GM21423 (cell line): ENCODE results near the gene NUDCD3.

Experiments used
- ATAC-seq: cut with Tn5 transposase; IDR thresholded peaks from one replicate; pipeline ENCODE4 v1.9.1; 2021; ENCODE audit warnings: mild to moderate bottlenecking, moderate library complexity; ENCODE audit not compliant: unreplicated experiment

The NUDCD3 gene

DNA sequence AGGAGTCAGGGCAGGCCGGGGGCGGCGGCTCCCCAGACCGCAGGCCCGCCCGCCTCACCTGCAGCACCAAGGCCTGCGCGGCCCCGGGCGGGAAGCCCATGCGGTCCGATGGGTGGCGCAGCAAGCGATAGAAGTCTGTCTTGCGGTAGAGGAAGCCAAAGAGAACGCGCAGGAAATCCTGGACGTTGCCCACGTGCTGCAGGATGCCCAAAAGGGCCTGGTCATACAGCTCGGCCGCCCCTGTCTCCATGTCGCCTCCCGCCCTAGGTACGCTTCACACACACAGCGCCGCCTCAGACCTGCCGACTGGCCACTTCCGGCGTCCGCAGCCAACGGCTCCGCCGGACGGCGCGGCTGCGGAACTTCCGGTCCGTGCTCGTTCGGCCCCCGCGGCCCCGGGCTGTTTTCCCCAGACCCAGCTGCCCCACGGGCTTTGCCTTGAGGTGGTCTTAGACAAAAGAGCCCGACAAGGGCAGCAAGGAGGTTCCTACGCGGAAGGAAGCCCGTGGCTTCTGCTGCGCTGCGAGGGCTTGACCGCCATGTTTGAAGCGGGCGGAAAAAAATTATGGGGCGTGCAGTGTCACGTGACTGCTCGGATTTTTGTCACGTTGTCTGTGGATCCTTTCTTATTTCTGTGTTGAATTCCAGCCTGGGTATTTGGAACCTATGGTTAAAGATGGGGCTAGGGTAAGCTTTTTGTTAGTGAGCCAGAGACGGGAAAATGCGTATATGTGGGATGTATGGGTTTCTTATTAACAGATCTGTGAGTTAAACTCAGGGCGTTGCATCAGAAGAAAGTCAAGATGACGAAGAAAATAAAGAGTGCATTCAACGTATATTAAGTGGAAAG is at the start of gene NUDCD3:
Gene NUDCD3 (minus strand): TSS at position 308 of the 850 bp plus-strand sequence. CDS start 58 bp downstream, at position 250.
- ATAC-seq, result peak; percentile 89

DNA sequence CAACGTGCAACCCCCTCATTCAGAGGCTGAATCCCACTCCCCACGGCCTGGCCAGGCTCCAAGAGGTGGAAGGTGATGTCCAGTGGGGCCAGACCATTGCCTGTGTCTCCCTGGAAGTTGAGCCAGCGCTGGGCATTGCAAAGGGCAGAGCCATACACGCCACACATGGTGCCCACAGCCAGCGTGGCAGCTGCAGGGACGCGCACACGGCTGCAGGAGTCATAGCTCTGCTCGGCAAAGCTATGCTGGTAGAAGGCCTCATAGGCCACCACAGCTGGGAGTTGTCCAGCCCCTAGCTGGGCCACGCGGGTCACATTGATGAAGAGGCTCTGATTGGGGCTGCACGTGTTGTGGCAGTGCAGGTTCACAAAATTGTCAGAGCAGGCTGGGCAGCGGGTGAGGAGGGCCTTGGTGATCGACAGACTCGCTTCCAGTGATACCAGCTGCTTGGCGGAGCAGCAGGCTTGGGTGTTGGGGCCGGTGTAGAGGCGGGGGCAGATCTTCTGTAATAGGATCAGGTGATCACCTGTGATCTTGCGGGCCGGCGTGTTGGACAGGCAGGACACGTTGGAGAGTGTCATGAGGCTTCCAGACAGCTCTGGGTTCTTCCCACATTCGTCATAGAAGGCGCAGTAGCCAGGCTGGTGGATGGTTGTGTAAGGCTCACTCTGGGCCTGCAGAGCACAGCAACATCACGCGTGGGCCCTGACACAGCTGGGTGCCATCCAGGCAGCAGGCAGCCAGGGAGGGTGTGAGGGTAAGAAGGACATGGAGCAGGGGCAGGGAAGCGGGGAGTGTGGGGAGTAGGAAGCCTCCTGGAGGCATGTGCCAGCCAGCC is 49.4 kb upstream of the NUDCD3 start:
- no peak for ATAC-seq

DNA sequence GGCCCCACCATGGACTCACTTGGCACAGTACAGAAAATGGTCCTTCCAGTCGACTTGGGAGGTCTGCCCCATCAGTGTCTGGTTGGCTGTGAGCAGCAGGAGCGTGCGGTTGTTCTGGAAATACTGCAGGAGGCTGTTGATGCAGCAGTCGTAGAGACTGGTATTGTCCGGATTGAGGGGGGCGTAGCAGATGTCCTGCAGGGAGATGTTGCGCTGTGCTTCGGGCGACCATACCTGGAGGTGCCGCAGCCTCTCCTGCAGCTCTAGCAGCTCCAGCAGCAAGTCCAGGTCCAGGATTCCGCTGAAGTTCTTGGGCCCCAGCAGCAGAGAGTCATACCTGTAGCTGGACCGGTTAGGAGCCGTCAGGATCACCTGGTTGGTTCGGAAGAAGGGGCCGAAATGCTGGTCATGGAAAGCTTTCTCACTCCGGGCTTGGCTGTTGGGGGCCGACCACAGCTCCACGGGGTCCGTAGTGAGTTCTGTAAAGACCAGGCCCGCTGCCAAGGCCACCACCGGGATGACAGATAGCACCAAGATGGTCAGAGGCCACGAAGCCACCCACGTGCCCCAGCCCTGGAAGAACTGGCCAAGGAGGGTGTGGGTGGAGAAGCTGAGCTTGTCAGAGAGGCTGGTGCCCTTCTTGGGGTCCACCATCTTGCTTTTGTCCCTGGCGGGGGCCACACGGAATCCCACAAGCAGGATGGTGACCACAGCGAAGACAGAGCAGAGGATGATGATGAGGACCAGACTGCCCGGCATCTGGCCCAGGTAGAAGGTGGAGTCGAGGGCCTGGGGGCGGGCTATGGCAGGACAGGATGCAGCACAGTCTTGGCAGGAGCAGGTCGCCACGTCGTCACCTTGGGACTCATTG is 48.6 kb upstream of the NUDCD3 start:
- ATAC-seq, result no peak

DNA sequence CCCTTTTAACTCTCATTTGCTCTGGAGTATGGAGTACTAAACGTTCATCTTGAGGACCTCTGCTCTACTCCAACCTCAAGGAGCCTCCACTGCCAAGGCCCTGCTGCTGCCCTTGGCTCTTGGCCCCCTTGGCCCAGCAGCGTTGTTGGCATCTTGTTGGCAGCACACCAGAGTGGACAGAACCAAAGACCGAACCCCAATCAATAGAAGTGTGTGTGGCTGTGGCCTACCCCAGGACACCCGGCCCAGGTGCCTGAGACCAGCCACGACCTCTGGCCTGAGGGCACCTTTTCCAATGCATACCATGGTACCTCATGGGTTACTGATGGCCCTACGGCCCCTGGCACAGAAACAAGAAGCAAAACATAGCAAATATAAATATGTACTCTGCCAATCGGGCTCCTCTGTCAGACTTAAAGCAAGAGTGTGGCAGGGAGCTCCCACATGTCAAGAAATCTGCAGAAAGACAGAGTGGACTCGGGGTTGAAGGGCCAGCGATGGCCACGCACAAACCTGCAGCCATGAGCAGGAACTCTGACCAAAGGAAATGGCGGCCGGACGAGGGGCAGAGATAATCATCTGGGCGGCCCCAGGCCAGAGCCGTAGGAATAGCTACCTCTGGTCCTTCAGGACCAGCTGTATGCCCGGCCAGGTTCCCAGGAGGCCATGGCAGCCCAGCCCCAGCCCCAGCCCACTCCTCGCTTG is 47.8 kb upstream of the NUDCD3 start:
- no peak for ATAC-seq

DNA sequence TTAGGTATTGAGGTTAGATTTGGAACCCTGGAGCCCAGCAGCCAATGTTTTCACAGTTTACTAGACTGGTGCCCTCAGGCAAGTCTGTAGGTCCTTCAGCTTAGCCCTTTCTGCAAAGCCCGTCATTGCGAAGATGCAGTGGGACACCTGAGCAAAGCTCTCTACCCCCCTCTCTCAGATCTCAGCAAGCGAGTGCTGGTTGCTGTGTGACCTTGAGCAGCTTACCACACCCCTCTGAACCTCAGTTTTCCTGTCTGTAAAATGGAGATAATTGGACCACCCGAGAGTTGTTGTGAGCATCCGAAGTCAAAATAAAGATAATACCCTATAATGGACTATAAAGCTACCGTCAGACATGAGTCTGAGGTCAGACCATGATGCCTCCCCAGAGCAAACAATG is 47.0 kb upstream of the NUDCD3 start:
- no peak for ATAC-seq

DNA sequence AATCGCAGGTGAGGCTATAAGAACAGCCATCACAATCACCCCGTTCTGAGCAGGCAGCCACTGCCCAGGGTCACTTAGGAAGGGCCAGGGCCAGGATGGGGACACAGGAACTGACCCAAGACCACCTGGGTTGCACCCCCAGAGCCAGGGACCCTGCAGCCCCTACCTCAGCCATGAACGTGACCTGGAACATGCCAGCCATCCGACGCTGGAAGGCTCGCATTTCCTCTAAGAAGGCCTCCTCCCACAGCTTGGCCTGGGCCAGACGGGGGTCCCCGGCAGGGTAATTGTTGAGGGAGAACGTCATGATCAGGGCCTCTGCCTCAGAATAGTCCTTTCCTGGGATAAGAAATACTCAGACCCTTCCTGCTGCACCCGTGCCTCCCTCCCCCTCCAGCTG is 45.6 kb upstream of the NUDCD3 start:
- ATAC-seq, result no peak

DNA sequence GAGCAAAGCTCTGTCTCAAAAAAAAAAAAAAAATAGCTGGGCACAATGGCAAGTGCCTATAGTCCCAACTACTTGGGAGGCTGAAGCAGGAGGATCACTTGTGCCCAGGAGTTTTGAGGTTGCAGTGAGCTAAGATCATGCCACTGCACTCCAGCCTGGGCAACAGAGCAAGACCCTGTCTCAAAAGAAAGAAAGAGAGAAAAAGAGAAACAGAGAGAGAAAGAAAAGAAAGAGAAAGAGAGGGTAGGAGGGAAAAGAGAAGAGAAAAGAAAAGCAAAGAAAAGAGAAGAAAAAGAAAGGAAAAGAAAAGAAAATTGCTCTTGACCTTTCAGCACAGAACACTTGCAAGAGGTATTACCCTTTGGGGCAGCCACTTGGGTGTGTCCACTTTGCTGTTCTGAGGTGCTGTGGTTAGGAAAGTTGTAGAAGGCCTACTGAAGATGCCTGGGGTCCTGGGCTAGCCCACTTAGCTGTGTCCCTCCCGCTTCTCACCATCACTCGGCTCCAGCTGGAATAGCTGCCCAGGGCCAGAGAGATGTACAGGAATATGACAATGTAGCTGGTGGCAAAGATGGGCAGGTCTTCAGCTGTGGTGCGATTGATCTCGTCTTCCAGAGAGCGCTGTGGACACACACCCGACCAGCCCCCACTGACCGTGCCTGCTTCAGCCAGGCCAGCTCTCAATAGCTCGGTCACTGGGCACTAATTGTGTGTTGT is 45.0 kb upstream of the NUDCD3 start:
- ATAC-seq, result no peak

DNA sequence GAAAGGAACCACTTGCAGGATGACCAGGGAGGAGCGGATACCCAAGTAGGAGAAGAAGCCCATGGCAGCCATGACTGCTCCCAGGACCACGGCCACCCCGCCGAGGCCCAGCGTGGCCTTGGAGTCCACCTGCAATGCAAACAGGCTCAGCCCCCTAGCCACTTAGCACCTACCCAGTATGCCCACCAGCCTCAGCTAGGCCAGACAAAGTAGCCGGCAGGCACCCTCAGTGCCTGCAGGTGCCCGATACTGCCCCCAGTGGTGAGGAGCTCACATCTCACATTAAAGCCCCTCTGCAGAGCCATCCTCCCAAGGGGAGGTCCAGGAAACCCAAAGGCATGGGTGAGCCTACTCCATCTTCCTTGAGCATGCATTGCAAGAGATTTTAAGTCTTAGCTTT is 44.0 kb upstream of the NUDCD3 start:
- no peak for ATAC-seq

DNA sequence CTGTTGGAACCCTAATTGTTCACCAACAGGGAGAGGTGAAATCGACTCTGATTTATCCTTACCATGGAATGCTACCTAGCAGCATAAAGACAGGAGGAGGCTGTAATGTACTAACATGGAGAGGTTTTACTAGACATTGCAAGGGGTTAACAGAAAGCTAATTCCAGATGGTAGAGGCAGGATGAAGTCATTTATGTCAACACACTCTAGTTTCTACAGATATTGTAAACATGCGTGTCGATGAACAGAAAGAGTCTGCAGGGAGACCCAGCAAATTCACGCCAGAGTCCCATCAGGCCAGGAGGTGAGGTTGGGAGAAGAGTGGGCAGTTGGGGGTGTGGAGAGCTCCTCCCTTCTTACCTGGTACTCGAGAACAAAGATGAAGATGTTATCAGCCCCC is 43.6 kb upstream of the NUDCD3 start:
- no peak for ATAC-seq

DNA sequence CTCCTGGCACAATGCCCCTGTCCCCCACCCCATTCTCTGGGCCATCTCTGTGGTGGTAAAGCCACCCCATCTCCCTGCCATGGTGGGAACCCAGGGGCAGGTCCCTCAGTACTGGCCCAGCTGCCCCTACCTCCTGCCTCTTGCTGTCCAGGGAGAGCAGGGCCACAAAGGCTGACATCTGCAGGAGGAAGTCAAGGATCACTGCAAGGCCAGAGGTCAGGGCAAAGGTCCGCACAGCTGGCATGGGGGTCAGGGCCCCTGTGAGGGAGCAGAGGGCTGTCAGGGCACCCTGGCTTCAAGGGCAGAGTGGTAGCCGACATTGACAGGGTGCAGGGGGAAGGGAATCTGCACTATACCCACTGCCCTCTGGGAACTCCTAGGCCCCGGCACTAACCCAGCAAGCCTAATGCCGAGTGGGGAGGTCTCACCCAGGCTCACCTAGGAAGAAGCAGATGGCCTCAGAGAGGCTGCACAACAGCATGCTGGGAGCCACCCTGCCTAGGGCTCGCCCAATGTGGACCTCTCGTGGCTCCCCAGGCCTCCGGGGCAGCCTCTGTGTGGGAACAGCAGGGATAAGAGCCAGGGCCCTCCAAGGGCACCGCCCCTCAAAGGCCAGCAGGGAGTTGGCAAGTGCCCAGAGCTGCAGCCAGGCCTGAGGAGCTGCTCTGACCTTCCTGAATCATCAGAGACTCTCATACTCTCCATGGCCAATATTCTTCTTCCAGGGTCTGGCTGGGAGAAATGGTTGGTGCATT is 43.0 kb upstream of the NUDCD3 start:
- no peak for ATAC-seq

DNA sequence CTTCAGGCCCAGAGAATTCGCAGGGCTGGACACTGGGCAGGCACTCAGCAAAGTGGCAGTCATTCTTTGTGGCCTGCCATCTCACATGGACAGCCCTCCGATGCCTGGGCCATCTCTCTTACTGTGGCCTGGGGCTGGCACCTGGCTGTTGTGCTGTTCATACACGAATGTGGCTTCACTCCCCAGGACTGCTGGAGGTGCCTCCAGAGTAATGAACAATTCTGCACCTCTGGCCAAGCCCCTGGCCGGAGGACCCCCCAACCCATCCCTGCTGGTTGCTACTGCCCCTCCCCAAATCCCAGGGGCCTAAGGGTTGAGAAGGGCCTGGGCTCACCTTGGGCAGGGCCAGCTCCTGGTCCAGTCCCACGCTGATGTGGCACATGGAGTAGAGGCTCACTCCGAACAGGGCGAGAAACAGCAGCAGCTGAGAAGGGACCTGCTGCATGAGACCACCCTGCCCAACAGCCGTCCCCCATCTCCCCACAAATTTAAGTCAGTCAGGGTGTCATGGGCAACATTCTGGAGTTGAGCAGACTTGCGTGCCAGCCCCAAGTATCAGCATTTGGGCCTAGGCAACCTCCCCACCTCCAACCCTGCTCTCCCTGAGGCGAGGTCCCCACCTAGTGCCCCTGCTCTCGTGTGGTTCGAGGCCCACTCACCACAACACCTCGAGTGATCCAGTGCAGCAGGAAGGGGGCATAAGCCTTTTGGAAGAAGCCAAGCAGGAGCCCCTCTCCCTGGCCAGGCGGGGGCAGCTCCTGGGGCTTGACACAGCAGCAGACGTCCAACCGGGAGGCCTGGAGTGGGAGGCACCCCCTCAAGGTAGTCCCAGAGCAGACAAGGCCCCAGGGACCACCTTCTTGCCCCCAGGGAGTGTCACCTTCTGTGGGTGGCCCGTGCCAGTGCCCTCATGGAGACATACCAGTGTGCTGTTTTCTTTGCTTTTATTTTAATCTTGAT is 41.2 kb upstream of the NUDCD3 start:
- ATAC-seq, result no peak

DNA sequence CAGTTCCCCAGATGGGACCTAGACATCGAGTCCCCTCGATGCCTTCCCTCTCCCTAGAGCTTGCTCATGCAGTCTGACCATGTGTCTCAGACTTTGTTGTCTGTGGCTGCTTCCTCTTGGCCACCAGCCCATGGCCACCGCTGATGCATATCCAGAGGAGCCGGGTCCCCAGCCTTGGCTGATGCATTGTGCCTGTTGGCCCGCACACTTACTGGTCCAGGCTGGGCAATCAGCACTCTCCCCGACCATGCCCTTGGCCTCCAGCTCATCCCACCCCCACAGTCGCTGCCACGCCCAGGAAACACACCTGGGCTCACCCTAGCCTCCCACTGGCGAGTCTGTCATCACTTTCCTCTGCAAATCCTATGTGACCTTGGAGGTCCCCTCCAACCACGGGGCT is 40.5 kb upstream of the NUDCD3 start:
- ATAC-seq, result no peak

DNA sequence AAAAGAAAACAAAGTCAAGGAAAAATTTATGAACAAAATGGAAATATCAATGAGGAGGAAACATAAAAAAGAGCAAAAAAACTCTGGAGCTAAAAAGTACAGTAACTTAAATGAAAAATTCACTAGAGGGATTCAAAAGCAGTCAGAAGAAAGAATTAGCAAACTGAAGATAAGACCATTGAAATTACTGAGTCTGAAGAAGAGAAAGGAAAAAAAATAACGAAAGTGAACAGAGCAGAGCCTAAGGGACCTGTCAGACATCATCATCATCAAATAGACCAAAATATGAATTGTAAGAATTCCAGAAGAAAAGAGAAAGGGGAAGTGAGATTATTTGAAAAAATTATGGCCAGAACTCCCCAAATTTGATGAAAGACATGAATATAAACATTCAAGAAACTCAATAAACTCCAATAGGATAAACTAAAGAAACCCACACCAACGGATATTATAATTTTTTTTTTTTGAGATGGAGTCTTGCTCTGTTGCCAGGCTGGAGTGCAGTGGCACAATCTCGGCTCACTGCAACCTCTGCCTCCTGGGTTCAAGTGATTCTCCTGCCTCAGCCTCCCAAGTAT is 34.4 kb upstream of the NUDCD3 start:
- ATAC-seq, result no peak

DNA sequence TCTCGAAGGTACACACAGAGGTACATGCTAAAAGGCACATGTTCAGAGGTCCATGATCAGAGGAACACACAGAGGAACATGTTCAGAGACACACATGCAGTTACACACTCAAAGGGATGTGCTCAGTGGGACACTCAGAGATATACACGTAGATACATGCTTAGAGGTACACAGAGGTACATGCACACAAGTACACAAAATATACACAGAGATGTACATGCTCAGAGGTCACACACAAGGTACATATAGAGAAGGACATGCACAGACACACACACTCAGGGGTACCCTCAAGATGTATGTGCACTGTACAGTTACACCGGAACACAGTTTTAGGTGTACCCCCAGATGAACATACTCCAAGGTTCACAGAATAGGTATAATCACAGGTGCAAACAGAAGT is 31.9 kb upstream of the NUDCD3 start:
- ATAC-seq, result no peak

DNA sequence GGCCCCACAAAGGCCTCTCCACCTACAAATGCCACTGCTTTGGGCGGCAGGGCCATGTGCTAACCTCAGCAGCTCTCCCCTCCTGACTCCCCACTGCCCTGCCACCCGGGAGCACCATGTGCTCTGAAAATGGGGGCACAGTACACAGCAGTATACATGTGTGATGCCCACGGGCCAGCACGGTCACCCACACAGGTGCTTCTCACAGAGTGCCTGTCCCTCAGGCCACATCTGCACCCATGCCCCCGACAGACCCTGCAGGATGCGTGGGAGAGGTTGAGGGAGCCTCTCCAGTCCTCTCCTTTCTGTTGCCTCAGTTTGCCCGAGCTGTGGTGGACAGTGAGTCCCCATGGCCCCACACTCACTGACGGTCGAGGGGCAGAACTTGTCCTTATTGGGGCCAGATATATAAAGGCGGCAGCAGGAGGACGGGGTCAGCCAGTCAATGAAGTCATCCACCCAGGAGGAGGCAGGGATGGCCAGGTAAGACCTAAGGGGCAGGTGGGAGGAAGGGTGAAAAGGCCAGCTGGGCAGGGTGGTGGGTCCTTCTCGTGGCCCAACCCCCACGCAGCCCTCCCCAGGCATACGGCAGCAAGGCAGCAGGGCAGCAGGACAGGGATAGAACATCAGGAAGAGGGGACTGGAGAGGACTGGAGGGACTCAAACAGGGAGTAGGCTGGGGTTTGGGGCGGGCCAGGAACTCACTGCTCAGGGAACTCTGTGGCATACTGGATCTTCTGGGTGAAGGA is 31.1 kb upstream of the NUDCD3 start:
- no peak for ATAC-seq

DNA sequence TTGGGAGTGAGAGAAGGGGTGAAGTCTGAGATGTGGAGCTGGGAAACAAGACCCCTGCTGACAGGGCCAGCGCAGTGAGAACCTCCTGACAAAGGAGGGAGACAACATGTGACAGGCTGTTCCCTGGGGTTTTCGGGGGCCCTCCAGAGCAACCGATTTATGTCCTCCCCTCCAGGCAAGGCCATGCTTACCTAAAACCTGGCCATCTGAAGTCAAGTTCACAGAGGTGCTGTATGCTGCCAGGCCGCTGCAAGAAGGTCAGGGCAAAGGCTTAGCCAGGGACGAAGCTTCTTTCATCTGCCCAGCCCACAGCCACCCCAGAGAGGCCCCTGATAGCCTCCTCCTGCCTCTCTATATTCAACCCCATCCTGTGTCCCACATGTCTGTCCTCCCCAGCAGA is 30.1 kb upstream of the NUDCD3 start:
- no peak for ATAC-seq

DNA sequence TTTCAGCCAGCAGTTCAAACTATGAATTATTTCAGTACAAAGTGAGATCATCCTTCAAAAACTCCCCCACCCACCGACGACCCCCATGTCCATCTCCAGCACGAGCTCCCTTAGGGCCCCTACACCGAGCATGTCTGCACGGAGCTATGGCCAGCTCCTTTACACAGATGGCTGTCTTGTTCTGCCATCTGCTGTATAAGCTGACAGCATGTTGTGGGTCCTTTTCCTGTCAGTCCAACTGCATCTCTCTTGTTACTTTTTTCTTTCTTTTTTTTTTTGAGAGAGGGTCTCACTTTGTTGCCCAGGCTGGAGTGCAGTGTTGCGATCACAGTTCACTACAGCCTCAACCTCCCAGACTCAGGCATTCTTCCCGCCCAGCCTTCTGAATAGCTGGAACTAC is 29.1 kb upstream of the NUDCD3 start:
- no peak for ATAC-seq
